HepG2 (cell line): Measurements from ENCODE around the gene PRKAR1A. TPM values are rescaled to one million over a fixed set of nuclear protein-coding genes. Genes with fewer than 3 reads are reported as not detected.
A peak's percentile ranks its signal among the peaks of the same experiment; 100 is the strongest.

Experiments
- ATF4 ChIP-seq, 2 experiments: fragments of 450-650 bp in 1 of 2; sonication (generic) in 1 of 2; formaldehyde crosslinking; IDR thresholded peaks; 2 replicates each; pipeline versions ENCODE4 v1.5.0 to v1.8.0; 2020 to 2022; ENCODE audit warnings: mild to moderate bottlenecking in 1 of 2, missing genetic modification reagents in 1 of 2
- BRD4 ChIP-seq: sonication (generic); formaldehyde crosslinking; IDR thresholded peaks from 2 replicates; pipeline ENCODE4 v1.4.0; 2020; ENCODE audit warnings: missing genetic modification reagents
- FLYWCH1 ChIP-seq: sonication (generic); formaldehyde crosslinking; IDR thresholded peaks from 2 replicates; pipeline ENCODE4 v1.8.1; 2023; ENCODE audit warnings: mild to moderate bottlenecking, missing genetic modification reagents
- FOXK1 ChIP-seq: sonication (generic); formaldehyde crosslinking; IDR thresholded peaks from 2 replicates; pipeline ENCODE4 v1.4.0; 2020; ENCODE audit warnings: low read depth, missing genetic modification reagents, borderline replicate concordance
- KLF13 ChIP-seq: sonication (generic); formaldehyde crosslinking; IDR thresholded peaks from 2 replicates; pipeline ENCODE4 v1.4.0; 2020; ENCODE audit warnings: mild to moderate bottlenecking, missing genetic modification reagents
- MAX ChIP-seq: IDR thresholded peaks from 2 replicates; pipeline ENCODE4 v1.6.1; 2012; ENCODE audit warnings: inconsistent platforms
- PHF8 ChIP-seq: sonication (generic); formaldehyde crosslinking; IDR thresholded peaks from 2 replicates; pipeline ENCODE4 v1.5.0; 2020; ENCODE audit warnings: missing genetic modification reagents
- POLR2AphosphoS5 ChIP-seq: IDR thresholded peaks from 2 replicates; pipeline ENCODE4 v1.6.1; 2012; ENCODE audit warnings: low read depth, low read length
- U2AF1 ChIP-seq: fragments of 200-400 bp; formaldehyde crosslinking; optimal IDR thresholded peaks from 2 replicates; pipeline ENCODE3; 2017; ENCODE audit warnings: mild to moderate bottlenecking, low read depth, low read length
- ZBTB7B ChIP-seq: sonication (generic); formaldehyde crosslinking; IDR thresholded peaks from 2 replicates; pipeline ENCODE4 v1.4.0; 2020; ENCODE audit warnings: missing genetic modification reagents
- ZNF331 ChIP-seq: sonication (generic); formaldehyde crosslinking; IDR thresholded peaks from 2 replicates; pipeline ENCODE4 v1.4.0; 2020; ENCODE audit warnings: missing genetic modification reagents
- ZNF512 ChIP-seq: sonication (generic); formaldehyde crosslinking; IDR thresholded peaks from 2 replicates; pipeline ENCODE4 v1.4.0; 2020; ENCODE audit warnings: mild to moderate bottlenecking, missing genetic modification reagents
- ZNF549 ChIP-seq: sonication (generic); formaldehyde crosslinking; IDR thresholded peaks from 2 replicates; pipeline ENCODE4 v1.5.0; 2020; ENCODE audit warnings: missing genetic modification reagents
- ZZZ3 ChIP-seq: sonication (generic); formaldehyde crosslinking; IDR thresholded peaks from 2 replicates; pipeline ENCODE4 v1.4.0; 2020; ENCODE audit warnings: missing genetic modification reagents, mild to moderate bottlenecking, borderline replicate concordance
- polyA plus RNA-seq, 8 experiments: library from polyadenylated mRNA; depleted of rRNA in 3 of 8; stranded (reverse) in 7 of 8; unstranded in 1 of 8; fragments of >200 nt; fragmentation: Illumina TruSeq in 4 of 8; extraction: Trizol in 4 of 8; gene quantifications; 2 replicates each; pipeline versions ENCODE4 v1.2.1 to v1.2.3, GENCODE V29; 2011 to 2016; ENCODE audit warnings: low read depth in 4 of 8, missing spikeins in 1 of 8, mixed read lengths in 1 of 8; ENCODE audit not compliant: insufficient read depth in 1 of 8
- total RNA-seq, 5 experiments: library from RNA; depleted of rRNA; stranded (reverse); fragments of >200 nt; fragmentation: Illumina TruSeq; extraction: Trizol; gene quantifications; 2 replicates each; pipeline ENCODE4 v1.2.3, GENCODE V29; 2016; ENCODE audit warnings: low read depth in 1 of 5
- TF ChIP-seq, protein P1 (sequence below): sonication (generic); formaldehyde crosslinking; IDR thresholded peaks from 2 replicates; pipeline ENCODE4 v1.4.0; 2020; ENCODE audit warnings: missing genetic modification reagents
- TF ChIP-seq, protein P2 (sequence below): sonication (generic); formaldehyde crosslinking; IDR thresholded peaks from 2 replicates; pipeline ENCODE4 v1.4.0; 2020; ENCODE audit warnings: mild to moderate bottlenecking, missing genetic modification reagents
- TF ChIP-seq, protein P3 (sequence below): sonication (generic); formaldehyde crosslinking; IDR thresholded peaks from 2 replicates; pipeline ENCODE4 v1.5.1; 2020; ENCODE audit warnings: mild to moderate bottlenecking, moderate library complexity, missing genetic modification reagents

PRKAR1A gene
- total and polyA plus RNA-seq, 2 of the 13 experiments (the other 11 are each of a cell fraction or from before 2014, with no cell fraction given) = 265 to 266 TPM

DNA sequence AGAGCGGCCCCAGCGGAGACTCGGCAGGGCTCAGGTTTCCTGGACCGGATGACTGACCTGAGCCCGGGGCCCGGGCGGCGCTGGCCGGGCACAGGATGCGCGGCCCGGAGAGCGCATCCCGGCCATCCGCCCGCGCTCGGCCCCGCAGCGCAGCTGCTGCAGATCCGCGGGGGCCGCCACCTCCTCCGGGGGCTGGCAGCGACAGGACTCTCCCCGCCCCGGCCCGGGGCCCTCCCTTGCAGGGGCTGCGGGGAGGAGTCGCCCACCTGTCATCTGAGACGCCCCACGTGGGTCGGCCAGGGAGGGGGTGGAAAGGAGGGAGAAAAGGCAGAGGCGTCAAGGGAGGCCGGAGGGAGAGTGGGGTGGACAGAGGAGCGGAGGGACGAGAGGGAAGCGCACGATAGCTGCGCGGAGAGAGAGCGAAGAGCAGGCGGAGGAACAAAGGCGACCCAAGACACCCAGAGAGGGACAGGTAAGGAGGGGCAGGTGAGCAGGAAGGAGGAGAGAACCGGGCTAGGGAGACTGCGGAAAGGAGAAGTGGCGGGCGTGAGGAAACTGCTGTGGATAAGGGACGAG, 471 bp upstream of the PRKAR1A start (continued):
- TF ChIP-seq, protein P1, sequence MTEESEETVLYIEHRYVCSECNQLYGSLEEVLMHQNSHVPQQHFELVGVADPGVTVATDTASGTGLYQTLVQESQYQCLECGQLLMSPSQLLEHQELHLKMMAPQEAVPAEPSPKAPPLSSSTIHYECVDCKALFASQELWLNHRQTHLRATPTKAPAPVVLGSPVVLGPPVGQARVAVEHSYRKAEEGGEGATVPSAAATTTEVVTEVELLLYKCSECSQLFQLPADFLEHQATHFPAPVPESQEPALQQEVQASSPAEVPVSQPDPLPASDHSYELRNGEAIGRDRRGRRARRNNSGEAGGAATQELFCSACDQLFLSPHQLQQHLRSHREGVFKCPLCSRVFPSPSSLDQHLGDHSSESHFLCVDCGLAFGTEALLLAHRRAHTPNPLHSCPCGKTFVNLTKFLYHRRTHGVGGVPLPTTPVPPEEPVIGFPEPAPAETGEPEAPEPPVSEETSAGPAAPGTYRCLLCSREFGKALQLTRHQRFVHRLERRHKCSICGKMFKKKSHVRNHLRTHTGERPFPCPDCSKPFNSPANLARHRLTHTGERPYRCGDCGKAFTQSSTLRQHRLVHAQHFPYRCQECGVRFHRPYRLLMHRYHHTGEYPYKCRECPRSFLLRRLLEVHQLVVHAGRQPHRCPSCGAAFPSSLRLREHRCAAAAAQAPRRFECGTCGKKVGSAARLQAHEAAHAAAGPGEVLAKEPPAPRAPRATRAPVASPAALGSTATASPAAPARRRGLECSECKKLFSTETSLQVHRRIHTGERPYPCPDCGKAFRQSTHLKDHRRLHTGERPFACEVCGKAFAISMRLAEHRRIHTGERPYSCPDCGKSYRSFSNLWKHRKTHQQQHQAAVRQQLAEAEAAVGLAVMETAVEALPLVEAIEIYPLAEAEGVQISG = peak; percentile 44; the same call in 1 of the 2 replicates
- peak; percentile 26; the same call in 1 of the 2 replicates for TF ChIP-seq KLF13 (CRISPR knock-in tag)
- peak; percentile 77; the same call in 1 of the 2 replicates for TF ChIP-seq FLYWCH1 (CRISPR knock-in tag)
- TF ChIP-seq BRD4 (CRISPR knock-in tag) = 0 out of 2 replicates have a peak, but pooled peaks have one; percentile 28
- peak; percentile 15; the same call in 1 of the 2 replicates for TF ChIP-seq PHF8 (CRISPR knock-in tag)
- peak in 1 of 2 experiments; percentile 46; a peak in 2 of 4 replicates for TF ChIP-seq ATF4 (CRISPR knock-in tag; IDR thresholded peaks at IDR 0.05)
- no peak for TF ChIP-seq ZNF549
- TF ChIP-seq POLR2AphosphoS5 = peak; percentile 67
- TF ChIP-seq ZZZ3 (CRISPR knock-in tag) = no peak
- no peak for TF ChIP-seq U2AF1
- TF ChIP-seq ZNF512 (CRISPR knock-in tag) = peak; percentile 71; the same call in 1 of the 2 replicates
- TF ChIP-seq, protein P2, sequence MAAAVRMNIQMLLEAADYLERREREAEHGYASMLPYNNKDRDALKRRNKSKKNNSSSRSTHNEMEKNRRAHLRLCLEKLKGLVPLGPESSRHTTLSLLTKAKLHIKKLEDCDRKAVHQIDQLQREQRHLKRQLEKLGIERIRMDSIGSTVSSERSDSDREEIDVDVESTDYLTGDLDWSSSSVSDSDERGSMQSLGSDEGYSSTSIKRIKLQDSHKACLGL (CRISPR knock-in tag) = peak; percentile 95
- TF ChIP-seq MAX = peak; percentile 97
- TF ChIP-seq, protein P3, sequence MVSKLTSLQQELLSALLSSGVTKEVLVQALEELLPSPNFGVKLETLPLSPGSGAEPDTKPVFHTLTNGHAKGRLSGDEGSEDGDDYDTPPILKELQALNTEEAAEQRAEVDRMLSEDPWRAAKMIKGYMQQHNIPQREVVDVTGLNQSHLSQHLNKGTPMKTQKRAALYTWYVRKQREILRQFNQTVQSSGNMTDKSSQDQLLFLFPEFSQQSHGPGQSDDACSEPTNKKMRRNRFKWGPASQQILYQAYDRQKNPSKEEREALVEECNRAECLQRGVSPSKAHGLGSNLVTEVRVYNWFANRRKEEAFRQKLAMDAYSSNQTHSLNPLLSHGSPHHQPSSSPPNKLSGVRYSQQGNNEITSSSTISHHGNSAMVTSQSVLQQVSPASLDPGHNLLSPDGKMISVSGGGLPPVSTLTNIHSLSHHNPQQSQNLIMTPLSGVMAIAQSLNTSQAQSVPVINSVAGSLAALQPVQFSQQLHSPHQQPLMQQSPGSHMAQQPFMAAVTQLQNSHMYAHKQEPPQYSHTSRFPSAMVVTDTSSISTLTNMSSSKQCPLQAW (CRISPR knock-in tag) = peak; percentile 67; the same call in 1 of the 2 replicates
- TF ChIP-seq ZBTB7B (CRISPR knock-in tag) = peak; percentile 92
- TF ChIP-seq FOXK1 = peak; percentile 56; the same call in 1 of the 2 replicates
- TF ChIP-seq ZNF331 (CRISPR knock-in tag) = peak; percentile 85; the same call in 1 of the 2 replicates
